GM12874 (cell line): ENCODE data around the gene HELQ.

Experiments
- TF ChIP-seq, protein P1 (sequence below): IDR thresholded peaks from 2 replicates; pipeline ENCODE4 v1.5.1; 2011; ENCODE audit warnings: low read depth, mild to moderate bottlenecking, control low read depth, low read length, moderate library complexity; ENCODE audit not compliant: insufficient read depth

The HELQ gene

DNA sequence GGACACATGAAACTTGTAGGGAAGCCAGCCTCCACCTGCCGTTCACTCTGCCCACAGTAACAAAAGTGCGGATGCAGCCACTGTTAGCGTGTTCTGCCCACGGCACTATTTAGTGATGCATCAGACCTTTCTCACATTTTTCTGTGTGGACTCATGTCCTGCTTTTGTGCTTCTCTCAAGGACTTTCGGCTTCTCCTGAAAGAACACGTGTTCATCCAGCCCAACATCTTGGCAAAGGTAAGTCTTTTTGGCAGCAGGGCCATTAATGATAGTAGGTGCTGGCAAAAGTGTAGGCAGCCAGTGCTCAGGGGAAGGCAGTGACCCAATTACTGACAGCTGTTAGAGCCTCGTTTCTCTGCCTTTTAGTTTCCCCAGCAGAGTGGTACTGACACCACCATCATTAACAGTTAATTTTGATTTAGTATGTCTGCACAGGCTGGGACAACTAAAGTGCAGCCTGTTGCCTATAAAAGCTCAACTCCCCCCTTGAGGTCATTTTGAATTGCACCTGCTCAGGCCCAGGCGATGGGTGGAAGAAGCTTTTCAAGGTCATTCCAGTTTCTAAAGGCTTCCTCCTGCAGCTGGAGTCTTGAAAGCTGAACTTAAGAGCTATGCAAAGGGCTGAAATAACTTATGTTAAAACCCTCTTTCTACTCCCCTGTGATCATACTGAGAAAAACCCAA lies 66.4 kb downstream of the HELQ start:
- TF ChIP-seq, protein P1, sequence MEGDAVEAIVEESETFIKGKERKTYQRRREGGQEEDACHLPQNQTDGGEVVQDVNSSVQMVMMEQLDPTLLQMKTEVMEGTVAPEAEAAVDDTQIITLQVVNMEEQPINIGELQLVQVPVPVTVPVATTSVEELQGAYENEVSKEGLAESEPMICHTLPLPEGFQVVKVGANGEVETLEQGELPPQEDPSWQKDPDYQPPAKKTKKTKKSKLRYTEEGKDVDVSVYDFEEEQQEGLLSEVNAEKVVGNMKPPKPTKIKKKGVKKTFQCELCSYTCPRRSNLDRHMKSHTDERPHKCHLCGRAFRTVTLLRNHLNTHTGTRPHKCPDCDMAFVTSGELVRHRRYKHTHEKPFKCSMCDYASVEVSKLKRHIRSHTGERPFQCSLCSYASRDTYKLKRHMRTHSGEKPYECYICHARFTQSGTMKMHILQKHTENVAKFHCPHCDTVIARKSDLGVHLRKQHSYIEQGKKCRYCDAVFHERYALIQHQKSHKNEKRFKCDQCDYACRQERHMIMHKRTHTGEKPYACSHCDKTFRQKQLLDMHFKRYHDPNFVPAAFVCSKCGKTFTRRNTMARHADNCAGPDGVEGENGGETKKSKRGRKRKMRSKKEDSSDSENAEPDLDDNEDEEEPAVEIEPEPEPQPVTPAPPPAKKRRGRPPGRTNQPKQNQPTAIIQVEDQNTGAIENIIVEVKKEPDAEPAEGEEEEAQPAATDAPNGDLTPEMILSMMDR: no peak

DNA sequence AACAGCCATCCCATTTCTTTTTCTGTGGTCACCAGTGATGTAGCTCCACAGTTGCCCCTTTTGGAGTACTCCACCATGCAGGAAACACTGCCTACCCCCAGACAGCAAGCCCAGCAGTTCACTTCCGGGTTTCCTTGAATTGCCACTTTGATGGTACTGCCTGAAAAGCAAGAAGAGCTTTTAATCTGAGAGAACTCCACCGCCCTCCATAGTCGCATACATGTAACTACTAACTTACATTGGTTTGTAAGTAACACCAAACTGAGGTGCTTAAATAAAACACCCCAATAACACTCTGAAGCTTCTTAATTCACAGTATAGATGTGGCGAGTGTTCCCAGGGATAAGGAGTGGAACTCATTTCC lies 67.3 kb downstream of the HELQ start:
- TF ChIP-seq, protein P1: no peak

DNA sequence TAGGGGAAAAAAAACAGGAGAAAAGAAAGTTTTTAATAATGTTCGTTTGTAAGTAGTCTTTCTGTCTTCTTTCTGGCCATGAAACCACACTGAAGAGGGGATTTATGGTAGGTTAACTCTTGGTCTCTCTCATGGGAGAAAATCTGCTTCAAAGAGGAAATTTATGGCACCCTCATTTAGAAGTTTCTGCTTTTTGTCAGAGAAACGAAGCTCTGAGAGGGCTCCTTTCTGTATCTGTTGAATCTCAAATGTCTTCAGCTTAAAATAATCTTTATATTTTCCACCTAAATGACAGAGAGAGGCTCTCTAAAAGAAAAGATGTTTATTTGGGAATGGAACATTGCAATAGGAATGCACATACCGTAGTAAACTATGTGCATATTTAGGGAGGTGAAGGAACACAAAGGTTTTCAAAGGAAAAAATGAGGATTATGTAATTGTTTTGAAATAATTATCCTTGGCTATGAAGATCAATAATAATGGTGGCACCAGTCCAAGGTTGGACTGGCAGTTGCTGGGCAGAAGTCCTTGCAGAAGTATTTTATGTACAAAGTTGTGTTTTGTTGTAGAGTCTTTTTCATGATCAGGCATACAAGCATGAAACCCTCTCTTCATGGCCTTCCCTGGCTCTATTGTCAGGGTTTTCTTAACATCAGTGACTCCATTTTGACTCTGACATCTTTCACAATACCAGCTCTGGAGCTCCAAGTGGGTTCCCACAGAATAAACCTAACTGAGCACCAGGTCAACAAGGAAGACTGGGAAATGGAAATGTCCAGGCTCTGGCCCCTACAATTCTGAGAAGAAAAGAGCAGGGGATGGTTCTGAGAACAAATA lies 67.9 kb downstream of the HELQ start:
- TF ChIP-seq, protein P1: no peak

DNA sequence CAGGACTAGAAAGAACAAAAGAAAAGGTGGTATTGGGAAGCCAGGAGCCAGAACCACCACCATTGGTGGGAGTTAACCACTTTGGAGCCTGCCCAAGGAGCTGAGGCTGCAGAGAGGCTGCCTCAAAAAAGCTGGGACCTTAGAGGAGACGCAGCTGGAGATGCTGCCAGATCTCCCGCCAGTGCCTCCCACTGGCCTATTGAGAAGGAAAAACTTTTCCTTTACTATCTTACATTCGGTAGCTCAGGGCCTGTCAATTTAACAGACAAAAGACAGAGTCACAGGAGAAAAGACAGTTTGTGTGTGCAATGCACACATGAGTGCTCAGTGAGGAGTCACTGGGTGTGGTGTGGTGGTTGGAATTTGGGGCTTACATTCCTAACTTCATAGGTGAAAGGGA lies 68.6 kb downstream of the HELQ start:
- TF ChIP-seq, protein P1: no peak

DNA sequence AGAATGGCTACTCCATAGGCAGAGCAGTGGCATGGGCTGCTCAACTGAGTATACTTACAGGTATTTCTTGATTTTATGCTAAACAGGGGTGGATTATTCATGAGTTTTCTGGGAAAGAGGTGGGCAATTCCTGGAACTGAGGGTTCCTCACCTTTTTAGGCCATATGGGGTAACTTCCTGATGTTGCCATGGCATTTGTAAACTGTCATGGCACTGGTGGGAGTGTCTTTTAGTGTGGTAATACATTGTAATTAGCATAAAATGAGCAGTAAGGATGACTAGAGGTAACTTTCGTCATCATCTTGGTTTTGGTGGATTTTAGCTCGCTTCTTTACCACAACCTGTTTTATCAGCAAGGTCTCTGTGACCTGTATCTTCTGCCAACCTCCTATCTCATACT lies 72.8 kb downstream of the HELQ start:
- TF ChIP-seq, protein P1: no peak

DNA sequence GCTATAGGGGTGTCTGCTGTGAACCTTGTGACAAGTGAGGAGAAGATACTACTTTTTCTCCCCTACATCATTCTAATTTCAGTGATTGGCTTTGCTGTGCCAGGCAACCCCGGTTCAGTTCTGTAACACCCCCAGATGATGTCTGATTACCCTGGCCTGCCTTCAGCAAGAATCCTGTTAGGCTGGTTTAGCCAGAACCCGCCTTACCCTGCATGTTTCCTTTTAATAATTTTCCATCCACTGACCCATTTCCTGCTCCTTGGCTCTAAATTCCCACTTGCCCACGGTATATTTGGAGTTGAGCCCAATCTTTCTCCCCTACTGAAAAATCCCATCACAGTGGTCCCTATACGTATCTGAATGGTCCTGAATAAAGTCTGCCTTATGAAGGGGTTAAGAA lies 74.5 kb downstream of the HELQ start:
- TF ChIP-seq, protein P1: no peak

DNA sequence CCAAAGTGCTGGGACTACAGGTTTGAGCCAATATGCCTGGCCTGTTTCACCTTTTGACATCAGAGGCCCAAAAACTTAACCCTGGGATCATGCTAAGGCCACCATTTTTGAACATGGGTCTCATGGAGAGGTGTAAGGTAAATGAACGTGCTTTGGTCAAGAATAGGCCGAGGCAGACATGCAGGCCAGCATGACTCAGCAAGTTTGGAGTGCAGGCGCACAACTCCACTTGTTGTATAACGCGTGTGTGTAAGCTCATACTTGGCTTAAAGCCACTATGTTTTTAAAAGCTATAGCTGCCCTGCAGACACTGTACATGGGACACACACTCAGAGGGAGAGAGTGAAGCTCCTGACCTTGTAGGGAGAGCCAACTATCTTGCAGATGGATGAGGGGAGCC lies 77.2 kb downstream of the HELQ start:
- TF ChIP-seq, protein P1: no peak
